ENCODE measurements around the gene FAM168A. TPM values are rescaled to one million over a fixed set of nuclear protein-coding genes. Genes with fewer than 3 reads are reported as not detected.

Gene FAM168A
- total RNA-seq, 1 experiment from 2014 or later, result 13.8 TPM

DNA sequence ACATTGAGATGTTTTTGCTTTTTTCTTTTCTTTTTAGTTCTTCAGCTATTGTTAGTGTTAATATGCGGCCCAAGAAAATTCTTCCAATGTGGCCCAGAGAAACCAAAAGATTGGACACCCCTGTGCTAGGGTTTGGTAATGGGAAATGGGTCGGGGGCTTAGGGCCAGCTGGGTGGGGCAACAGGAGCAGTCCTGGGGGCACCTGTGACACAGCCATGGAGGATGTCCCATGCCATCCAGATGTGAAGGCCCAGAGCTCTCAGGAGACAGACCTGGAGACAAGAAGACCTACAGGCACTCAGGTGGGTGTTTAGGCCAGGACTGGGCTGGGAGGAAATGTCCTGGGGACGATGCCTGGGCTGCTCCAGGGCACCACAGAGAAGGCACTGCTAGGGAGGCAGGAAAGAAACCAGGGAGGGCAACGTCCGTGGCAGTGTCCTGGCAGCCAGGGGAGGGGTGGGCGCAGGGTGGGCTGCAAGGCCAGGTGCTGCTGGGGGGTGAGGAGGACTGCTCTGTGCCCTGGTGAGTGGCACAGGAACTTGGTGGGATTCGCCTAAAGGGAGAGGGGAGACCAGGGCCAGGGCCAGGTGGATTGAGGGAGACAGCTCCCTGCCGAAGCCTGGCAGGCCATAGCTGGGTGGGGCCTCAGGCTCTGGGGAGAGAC lies 200.3 kb downstream of the FAM168A start:
- BruUV-seq (replicated peaks), result no TSS peak
- H3K27ac Mint-ChIP-seq (ENCODE audit: low read depth, unreplicated experiment), result no peak overlapping the region
- H3K27me3 Mint-ChIP-seq (ENCODE audit: insufficient read depth, unreplicated experiment), result no peaks in the 10 kb centered on the region
- DNase-seq (ENCODE audit: unreplicated experiment), result no peak
- ChIA-PET CTCF (interaction anchor here (1.1 to 2.6 kb wide), 5 partner anchors 38 to 265 kb away, joined by 4 to 20 read pairs (median 4); no protein-coding TSS in a partner anchor), POLR2A (interaction anchor here (0.6 to 0.8 kb wide), 2 partner anchors 47 to 49 kb away, joined by 3 to 4 read pairs; no protein-coding TSS in a partner anchor)
- no peaks in the 10 kb centered on the region for H3K9me3 Mint-ChIP-seq (ENCODE audit: unreplicated experiment)
- H3K36me3 Mint-ChIP-seq (ENCODE audit: insufficient read depth, unreplicated experiment), result peaks cover 5% of the 10 kb centered on the region
- H3K4me1 Mint-ChIP-seq (ENCODE audit: insufficient read depth, unreplicated experiment), result no peaks in the 10 kb centered on the region
- intact Hi-C loops (cut with micrococcal nuclease), result no loop called here
- TF ChIP-seq, protein P1, sequence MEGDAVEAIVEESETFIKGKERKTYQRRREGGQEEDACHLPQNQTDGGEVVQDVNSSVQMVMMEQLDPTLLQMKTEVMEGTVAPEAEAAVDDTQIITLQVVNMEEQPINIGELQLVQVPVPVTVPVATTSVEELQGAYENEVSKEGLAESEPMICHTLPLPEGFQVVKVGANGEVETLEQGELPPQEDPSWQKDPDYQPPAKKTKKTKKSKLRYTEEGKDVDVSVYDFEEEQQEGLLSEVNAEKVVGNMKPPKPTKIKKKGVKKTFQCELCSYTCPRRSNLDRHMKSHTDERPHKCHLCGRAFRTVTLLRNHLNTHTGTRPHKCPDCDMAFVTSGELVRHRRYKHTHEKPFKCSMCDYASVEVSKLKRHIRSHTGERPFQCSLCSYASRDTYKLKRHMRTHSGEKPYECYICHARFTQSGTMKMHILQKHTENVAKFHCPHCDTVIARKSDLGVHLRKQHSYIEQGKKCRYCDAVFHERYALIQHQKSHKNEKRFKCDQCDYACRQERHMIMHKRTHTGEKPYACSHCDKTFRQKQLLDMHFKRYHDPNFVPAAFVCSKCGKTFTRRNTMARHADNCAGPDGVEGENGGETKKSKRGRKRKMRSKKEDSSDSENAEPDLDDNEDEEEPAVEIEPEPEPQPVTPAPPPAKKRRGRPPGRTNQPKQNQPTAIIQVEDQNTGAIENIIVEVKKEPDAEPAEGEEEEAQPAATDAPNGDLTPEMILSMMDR (IDR thresholded peaks at IDR 0.05; ENCODE audit: unreplicated experiment), result no peak
- H3K4me3 Mint-ChIP-seq (ENCODE audit: unreplicated experiment), result no peak overlapping the region

DNA sequence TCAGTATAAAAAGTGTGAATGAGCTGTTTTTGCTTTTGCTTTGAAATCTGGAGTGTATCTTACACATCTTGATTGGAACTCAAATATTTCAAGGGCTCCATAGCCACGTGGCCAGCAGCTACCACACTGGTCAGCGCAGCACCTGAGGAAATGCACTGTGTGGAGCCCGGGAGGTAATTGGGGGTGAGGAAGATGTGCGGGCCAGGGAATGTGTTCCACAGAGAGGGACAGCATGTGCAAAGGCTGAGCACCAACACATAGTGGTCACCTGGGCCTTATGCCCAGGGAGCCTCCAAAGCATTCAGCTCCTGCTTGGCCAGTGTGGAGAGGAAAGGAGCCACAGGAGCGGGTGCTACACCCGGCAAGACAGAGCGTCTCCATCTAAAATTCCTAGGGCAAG lies 200.9 kb downstream of the FAM168A start:
- intact Hi-C loops (cut with micrococcal nuclease), result no loop called here
- peak overlapping the region; percentile 77 for H3K27ac Mint-ChIP-seq (ENCODE audit: low read depth, unreplicated experiment)
- no peaks in the 10 kb centered on the region for H3K4me1 Mint-ChIP-seq (ENCODE audit: insufficient read depth, unreplicated experiment)
- H3K36me3 Mint-ChIP-seq (ENCODE audit: insufficient read depth, unreplicated experiment), result peaks cover 5% of the 10 kb centered on the region
- TF ChIP-seq, protein P1 (IDR thresholded peaks at IDR 0.05; ENCODE audit: unreplicated experiment), result no peak
- H3K9me3 Mint-ChIP-seq (ENCODE audit: unreplicated experiment), result no peaks in the 10 kb centered on the region
- ChIA-PET POLR2A (interaction anchor here (0.8 to 0.9 kb wide), 2 partner anchors 46 to 90 kb away, joined by 3 read pairs; no protein-coding TSS in a partner anchor), CTCF (interaction anchor here (0.9 to 2.6 kb wide), 8 partner anchors 11 to 266 kb away, joined by 3 to 20 read pairs (median 4); no protein-coding TSS in a partner anchor)
- no peak overlapping the region for H3K4me3 Mint-ChIP-seq (ENCODE audit: unreplicated experiment)
- BruUV-seq (replicated peaks), result no TSS peak
- H3K27me3 Mint-ChIP-seq (ENCODE audit: insufficient read depth, unreplicated experiment), result no peaks in the 10 kb centered on the region
- no peak for DNase-seq (ENCODE audit: unreplicated experiment)

DNA sequence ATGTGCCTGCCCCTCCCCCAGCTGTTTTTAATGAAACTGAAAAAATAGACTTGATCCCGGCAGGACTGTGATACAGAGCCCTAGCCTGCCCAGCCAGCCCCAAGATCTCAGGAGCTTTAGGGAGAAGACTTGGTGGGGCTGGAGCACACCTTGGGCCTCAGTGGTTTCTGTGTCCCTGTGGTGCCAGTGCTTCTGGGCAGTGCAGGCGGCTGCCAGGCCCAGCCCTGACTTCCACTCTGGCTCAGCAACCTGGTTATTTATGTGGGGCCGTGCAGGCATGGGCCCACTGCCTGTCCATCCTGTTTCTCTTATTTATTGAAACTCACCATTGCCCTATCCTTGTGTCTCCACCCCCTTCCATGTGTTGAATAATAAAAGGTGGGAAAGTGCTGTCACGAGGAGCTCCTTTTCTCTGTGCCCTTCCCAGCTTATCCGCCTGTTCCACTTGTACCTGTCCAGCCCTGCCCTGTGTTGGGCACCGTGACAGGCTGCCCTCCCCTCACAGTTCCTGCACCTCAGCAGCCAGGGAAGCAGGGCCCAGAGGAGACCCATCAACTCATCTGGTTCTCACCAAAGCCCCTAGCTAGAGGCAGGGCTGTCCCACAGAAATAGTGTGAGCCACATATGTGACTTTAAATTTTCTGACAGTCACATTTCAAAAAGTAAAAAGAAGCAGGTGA lies 201.5 kb downstream of the FAM168A start:
- Mint-ChIP-seq H3K36me3 (ENCODE audit: insufficient read depth, unreplicated experiment) (peaks cover 5% of the 10 kb centered on the region), H3K4me1 (ENCODE audit: insufficient read depth, unreplicated experiment) (no peaks in the 10 kb centered on the region), H3K4me3 (ENCODE audit: unreplicated experiment) (no peak overlapping the region), H3K9me3 (ENCODE audit: unreplicated experiment) (no peaks in the 10 kb centered on the region), H3K27ac (ENCODE audit: low read depth, unreplicated experiment) (peak overlapping the region; percentile 77), H3K27me3 (ENCODE audit: insufficient read depth, unreplicated experiment) (no peaks in the 10 kb centered on the region)
- ChIA-PET CTCF (interaction anchor here (0.7 to 2.6 kb wide), 8 partner anchors 12 to 266 kb away, joined by 3 to 20 read pairs (median 4); no protein-coding TSS in a partner anchor), POLR2A (interaction anchor here (0.6 to 0.9 kb wide), 3 partner anchors 45 to 89 kb away, joined by 3 read pairs; no protein-coding TSS in a partner anchor)
- TF ChIP-seq, protein P1 (IDR thresholded peaks at IDR 0.05; ENCODE audit: unreplicated experiment), result no peak
- intact Hi-C loops (cut with micrococcal nuclease), result no loop called here
- no peak for DNase-seq (ENCODE audit: unreplicated experiment)
- no TSS peak for BruUV-seq (replicated peaks)

All from MCF 10A (cell line).